GM19240 (cell line): ENCODE results near the gene ARID3A.

Source experiments
- DNase-seq: peaks from one replicate; pipeline ENCODE4 v3.0.0; 2011; ENCODE audit warnings: low spot score; ENCODE audit not compliant: insufficient read length

ARID3A gene

GRCh38 chr19:911197-912033 is 14.4 kb upstream of the ARID3A start:
- no peak for DNase-seq

- DNase-seq: peak; percentile 41
Observed at GRCh38 chr19:912181-913079, 13.4 kb upstream of the ARID3A start.

GRCh38 chr19:913080-913748 is 12.6 kb upstream of the ARID3A start, which contains the start of gene R3HDM4:
Gene R3HDM4, minus strand, starts transcription at chr19:913219. Its CDS starts 62 bp downstream, at chr19:913157.
- DNase-seq: peak; percentile 93

- no peak for DNase-seq
Observed at GRCh38 chr19:916645-917322, 9.1 kb upstream of the ARID3A start.

GRCh38 chr19:917323-918151 is 8.3 kb upstream of the ARID3A start, which contains the start of gene KISS1R:
Gene KISS1R, plus strand, starts transcription at chr19:917333. Its CDS starts 170 bp downstream, at chr19:917503.
- DNase-seq: no peak

- DNase-seq: no peak
Observed at GRCh38 chr19:918152-918437, 7.7 kb upstream of the ARID3A start.

- no peak for DNase-seq
Observed at GRCh38 chr19:918481-919198, 7.2 kb upstream of the ARID3A start.

- no peak for DNase-seq
Observed at GRCh38 chr19:919199-920050, 6.4 kb upstream of the ARID3A start.

GRCh38 chr19:920051-920864 is 5.6 kb upstream of the ARID3A start:
- DNase-seq: no peak

- DNase-seq: no peak
Observed at GRCh38 chr19:924553-925086, 1.2 kb upstream of the ARID3A start.

- no peak for DNase-seq
Observed at GRCh38 chr19:925087-925525, 729 bp upstream of the ARID3A start.

- DNase-seq: no peak
Observed at GRCh38 chr19:926323-926588, 421 bp downstream of the ARID3A start.

GRCh38 chr19:926589-927350 is 935 bp downstream of the ARID3A start:
- DNase-seq: peak; percentile 89

GRCh38 chr19:927351-927779 is 1.5 kb downstream of the ARID3A start:
- peak; percentile 42 for DNase-seq

- no peak for DNase-seq
Observed at GRCh38 chr19:927780-928401, 2.1 kb downstream of the ARID3A start.

GRCh38 chr19:928471-929202 is 2.8 kb downstream of the ARID3A start:
- no peak for DNase-seq
